NCI-H526 (cell line): ENCODE measurements around the gene CDK10.

Source experiments
- DNase-seq, 2 experiments: peaks; one replicate each; lab custom pipeline; 2025; lab: John Stamatoyannopoulos, UW

Gene CDK10

DNA sequence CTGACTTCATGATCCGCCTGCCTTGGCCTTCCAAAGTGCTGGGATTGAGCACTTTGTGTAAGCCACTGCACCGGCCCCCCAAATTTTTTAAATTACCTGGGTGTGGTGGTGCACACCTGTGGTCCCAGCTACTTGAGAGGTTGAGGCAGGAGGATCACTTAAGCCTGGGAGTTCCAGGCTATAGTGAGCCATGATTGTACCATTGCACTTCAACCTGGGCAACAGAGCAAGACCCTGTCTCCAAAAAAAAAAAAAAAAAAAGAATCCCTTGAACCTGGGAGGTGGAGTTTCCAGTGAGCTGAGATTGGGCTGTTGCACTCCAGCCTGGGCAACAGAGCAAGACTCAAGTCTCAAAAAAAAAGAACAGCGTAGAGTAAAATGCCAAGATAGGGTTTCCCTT is 50.1 kb downstream of the CDK10 start:
- no peak for DNase-seq

DNA sequence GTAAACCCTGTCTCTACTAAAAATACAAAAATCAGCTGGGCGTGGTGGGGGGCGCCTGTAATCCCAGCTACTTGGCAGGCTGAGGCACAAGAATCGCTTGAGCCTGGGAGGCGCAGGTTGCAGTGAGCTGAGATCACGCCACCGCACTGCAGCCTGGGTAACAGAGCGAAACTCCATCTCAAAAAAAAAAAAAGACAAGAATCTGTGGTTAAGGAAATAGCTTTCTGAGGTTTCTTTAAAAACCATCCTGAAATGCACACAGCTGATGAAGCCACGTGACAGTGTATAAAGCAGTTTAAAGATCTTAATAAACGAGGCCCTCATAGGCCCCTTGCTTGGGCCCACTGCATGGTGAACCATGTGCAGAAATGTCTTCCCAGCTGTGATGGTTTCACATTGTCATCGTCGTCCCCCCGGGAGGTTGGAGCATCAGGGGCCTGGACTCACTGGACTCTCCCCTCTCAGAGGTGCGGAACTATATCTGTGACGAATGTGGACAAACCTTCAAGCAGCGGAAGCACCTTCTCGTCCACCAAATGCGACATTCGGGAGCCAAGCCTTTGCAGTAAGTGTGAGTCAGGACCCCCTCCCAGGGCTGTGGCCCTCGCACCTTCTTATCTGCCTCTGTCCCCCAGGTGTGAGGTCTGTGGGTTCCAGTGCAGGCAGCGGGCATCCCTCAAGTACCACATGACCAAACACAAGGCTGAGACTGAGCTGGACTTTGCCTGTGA is 51.0 kb downstream of the CDK10 start:
- no peak for DNase-seq

DNA sequence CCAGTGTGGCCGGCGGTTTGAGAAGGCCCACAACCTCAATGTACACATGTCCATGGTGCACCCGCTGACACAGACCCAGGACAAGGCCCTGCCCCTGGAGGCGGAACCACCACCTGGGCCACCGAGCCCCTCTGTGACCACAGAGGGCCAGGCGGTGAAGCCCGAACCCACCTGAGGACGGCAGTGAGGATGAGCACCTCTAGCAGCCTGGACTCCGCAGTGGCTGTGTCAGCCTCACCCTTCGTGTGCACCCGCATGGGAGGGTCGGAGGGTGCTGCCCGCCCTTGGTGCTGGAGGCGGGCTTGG is 51.5 kb downstream of the CDK10 start:
- no peak for DNase-seq

DNA sequence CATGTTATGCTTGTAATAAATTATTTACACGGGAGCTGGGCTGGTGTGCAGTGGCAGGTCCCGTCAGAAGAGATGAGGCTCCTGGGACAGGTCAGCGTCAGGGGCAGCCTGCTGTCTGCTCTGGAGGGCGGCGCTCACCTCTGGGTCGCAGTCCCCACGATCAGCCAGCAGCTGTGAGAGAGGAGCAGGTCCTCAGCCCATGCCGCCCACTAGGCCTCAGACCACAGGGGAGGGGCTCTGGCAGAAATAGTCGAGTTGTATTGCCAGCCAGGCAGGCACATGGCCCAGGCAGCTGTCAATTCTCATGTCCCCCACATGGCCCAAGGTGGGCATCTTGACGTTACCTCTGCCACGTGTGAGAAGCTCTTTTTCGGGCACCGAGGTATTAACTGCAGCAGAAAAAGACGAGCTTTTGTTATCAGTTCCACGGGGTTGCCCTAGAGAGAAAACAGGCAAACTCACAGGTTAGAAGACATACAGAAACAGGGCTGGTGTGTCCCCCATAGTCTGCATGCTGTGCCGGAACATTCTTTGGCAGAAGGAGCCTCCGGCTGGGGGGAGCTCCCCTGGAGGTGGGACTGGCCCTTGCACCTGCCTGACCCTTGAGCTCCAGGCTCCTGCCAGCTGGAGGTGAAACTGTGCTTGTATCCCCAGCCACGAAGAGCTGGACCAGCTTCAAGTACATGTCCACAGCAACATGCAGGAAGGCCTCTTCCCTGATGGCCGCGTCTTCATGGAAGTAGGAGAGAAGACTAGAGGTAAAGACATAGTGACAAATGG is 52.2 kb downstream of the CDK10 start:
- no peak for DNase-seq

DNA sequence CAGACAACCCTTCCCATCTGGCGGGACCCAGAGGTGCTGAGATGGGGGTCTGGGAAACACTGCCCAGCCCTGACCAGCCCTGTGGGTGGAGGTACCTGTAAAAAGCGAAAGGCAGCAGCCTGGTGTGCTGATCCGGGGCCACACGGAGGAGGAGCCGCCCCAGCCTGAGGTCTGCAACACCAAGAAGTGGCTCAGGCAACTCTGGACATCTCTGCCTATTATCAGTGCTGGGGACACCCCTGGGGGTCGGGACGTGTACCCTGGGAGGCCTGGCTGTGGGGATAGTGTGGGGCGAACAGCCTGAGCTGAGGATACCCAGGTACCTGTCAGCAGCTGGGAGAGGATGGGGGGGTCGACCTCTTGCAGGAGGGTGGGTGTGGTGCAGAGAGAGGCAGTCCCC is 52.9 kb downstream of the CDK10 start:
- no peak for DNase-seq

DNA sequence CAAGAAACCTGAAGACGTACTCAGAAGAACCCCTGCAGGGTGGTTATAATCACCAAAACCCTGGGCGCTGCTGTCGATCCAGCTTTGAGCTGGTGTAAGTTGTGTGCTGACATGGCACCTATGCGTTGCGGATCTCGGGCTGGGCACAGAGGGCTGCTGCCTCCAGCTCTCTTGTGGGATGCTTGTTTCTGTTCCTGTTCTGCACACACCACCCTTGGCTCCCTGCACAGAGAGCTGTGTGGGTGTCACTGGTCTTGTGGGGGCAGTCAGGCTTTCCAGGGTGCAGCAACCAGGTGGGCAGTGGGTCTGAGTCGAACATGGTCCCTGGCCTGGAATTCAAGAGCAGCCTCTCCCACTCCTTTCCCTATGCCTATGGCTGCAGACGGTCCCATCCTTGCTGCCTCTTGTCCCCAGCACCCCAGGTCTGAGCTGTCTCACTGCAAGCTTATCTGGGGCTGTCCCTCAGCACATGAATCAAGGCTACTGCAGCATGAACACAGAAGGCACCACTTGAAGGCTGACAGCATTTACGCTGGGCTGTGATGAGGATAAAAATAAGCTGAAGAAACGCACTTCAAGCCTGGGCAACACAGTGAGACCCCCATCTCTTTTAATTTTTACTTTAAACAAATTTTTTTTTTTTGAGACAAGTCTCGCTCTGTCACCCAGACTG is 55.0 kb downstream of the CDK10 start:
- no peak for DNase-seq

DNA sequence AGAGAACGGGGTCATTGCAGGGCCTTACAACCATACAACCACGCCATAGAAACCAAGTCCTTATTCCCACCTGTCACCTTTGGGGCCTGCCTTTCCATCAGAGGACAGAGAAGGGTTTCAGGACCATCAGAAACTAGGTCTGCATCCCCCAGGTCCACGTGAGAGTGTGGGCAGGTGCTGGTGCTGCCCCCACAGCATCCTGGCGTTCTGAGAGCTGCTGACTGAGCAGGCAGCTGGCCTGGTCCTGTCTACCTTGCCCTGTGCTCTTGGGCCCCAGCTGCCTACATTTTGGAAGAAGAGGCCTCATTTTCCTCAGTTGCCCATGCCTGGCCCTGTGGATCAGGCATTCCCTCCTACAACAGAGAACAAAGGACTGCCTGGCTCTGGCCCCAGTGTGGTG is 56.5 kb downstream of the CDK10 start:
- no peak for DNase-seq

DNA sequence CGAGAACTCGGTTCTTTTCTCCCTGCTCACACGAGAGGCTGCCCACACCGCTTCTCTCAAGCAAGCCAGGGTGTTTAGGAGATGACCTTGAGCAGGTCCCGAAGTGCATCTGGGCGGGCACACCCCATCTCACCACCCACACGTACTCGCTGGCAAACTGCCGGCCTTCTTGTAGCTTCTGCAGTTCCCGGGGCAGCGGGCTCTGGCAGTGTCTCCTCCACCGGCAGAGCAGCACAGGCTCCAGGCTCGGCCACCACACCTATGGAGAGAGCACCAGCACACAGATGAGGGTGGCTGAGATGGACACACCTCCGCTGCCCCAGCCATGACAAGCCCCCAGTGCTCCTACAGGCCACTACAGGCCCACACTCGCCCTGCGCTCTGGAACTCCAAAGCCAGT is 58.3 kb downstream of the CDK10 start:
- DNase-seq = no peak
